ENCODE results near the gene RARB. TPM values are rescaled to one million over a fixed set of nuclear protein-coding genes. Genes with fewer than 3 reads are reported as not detected.

Gene RARB
- total and polyA plus RNA-seq, 9 of the 15 experiments (the other 6 are each of a cell fraction or from before 2014, with no cell fraction given): 0.15 to 1.3 (median 0.27) TPM

GRCh38 chr3:25581823-25582222, 153.8 kb downstream of the RARB start:
- intact Hi-C loops (cut with micrococcal nuclease) (loop anchor here (1.0 kb wide), 1 partner anchor 10 kb away; no protein-coding TSS in a partner anchor), in situ Hi-C loops (cut with MboI) (no loop called here)
- 59% methylated on average over 3 of the region's 3 CpGs for WGBS (ENCODE audit: insufficient coverage, low coverage, missing lambda C conversion rate)
- no peak overlapping the region for H3K4me2 ChIP-seq (ENCODE audit: insufficient read depth, low read length)
- no peak overlapping the region for H3K27ac ChIP-seq (ENCODE audit: extremely low read depth, low read depth, low read length)
- 0 out of 2 replicates have a peak, but pooled peaks cover 2% of the 10 kb centered on the region for H4K20me1 ChIP-seq (replicated peaks; ENCODE audit: control insufficient read depth, insufficient read depth, low read length)
- ATAC-seq (no peak), FAIRE-seq (no peak), DNase-seq (ENCODE audit: extremely low read depth in 1 of 4, low spot score in 3 of 4) (no peak)
- POLR2A ChIA-PET: no interaction called here
- no peaks in the 10 kb centered on the region for H3K36me3 ChIP-seq (ENCODE audit: control insufficient read depth, insufficient read depth, low read length)
- H2AFZ ChIP-seq (ENCODE audit: low read depth, low read length): no peak overlapping the region
- no peak overlapping the region for H3K9ac ChIP-seq (ENCODE audit: insufficient read depth in 1 of 2, low read depth in 2 of 2, low read length in 2 of 2)
- TF ChIP-seq TFE3 (CRISPR knock-in tag; IDR thresholded peaks at IDR 0.05): no peak
- no peak for TF ChIP-seq POLR2AphosphoS5 (IDR thresholded peaks at IDR 0.05; ENCODE audit: control insufficient read depth, insufficient read depth, low read depth, low read length)
- no peak for TF ChIP-seq E2F8 (IDR thresholded peaks at IDR 0.05; ENCODE audit: low read depth, partially characterized antibody)
- no peak for TF ChIP-seq U2AF2 (optimal IDR thresholded peaks at IDR 0.05; ENCODE audit: low read depth, low read length)
- no peak for TF ChIP-seq SRF (CRISPR knock-in tag; IDR thresholded peaks at IDR 0.05)
- TF ChIP-seq DACH1 (IDR thresholded peaks at IDR 0.05; ENCODE audit: partially characterized antibody): no peak
- no peak for TF ChIP-seq ZBTB9 (CRISPR knock-in tag; IDR thresholded peaks at IDR 0.05)
- TF ChIP-seq ETS1 (conservative IDR thresholded peaks at IDR 0.05; ENCODE audit: control insufficient read depth, low read depth, low read length): no peak
- H3K4me1 ChIP-seq (replicated peaks in 1 of 2; ENCODE audit: control insufficient read depth in 2 of 2, insufficient read depth in 2 of 2, low read length in 2 of 2): peaks cover 2 to 6% of the 10 kb centered on the region in 2 experiments; a peak in 2 of 5 replicates
- CTCF ChIA-PET (ENCODE audit: low intra/inter-chr PET ratio): no interaction called here
- peaks cover 28 to 64% of the 10 kb centered on the region in 2 experiments for H3K27me3 ChIP-seq (ENCODE audit: control insufficient read depth in 2 of 2, insufficient read depth in 2 of 2, low read length in 2 of 2)
- no peak overlapping the region for H3K4me3 ChIP-seq
- H3K9me1 ChIP-seq (ENCODE audit: control insufficient read depth, insufficient read depth, low read length): no peaks in the 10 kb centered on the region
- H3K9me3 ChIP-seq (replicated peaks; ENCODE audit: control insufficient read depth, insufficient read depth, low read depth, low read length): no peaks in the 10 kb centered on the region
- BruUV-seq (replicated peaks): no TSS peak
- H3K79me2 ChIP-seq (ENCODE audit: control insufficient read depth, insufficient read depth, low read length): no peaks in the 10 kb centered on the region

Measured in K562 (cell line).